ENCODE results near the gene ZFC3H1.

ZFC3H1 gene

GRCh38 chr12:71684081-71684480, 20.4 kb upstream of the ZFC3H1 start:
- DNase-seq (ENCODE audit: low read depth), result no peak

GRCh38 chr12:71683633-71684032, 20.0 kb upstream of the ZFC3H1 start:
- DNase-seq (ENCODE audit: low read depth), result no peak

- DNase-seq (ENCODE audit: low read depth), result no peak
Observed at GRCh38 chr12:71682466-71682865, 18.8 kb upstream of the ZFC3H1 start.

- DNase-seq (ENCODE audit: low read depth), result no peak
Observed at GRCh38 chr12:71671816-71672215, 8.2 kb upstream of the ZFC3H1 start.

- no peak for DNase-seq (ENCODE audit: low read depth)
Observed at GRCh38 chr12:71671311-71671710, 7.7 kb upstream of the ZFC3H1 start.

GRCh38 chr12:71666259-71666658, 2.6 kb upstream of the ZFC3H1 start:
- no peak for DNase-seq (ENCODE audit: low read depth)

GRCh38 chr12:71665090-71665463, 1.4 kb upstream of the ZFC3H1 start:
- DNase-seq (ENCODE audit: low read depth), result no peak

GRCh38 chr12:71664411-71665089, 902 bp upstream of the ZFC3H1 start:
- no peak for DNase-seq (ENCODE audit: low read depth)

GRCh38 chr12:71662849-71663560, 643 bp downstream of the ZFC3H1 start:
- DNase-seq (ENCODE audit: low read depth), result peak; percentile 66

GRCh38 chr12:71661977-71662530, 1.6 kb downstream of the ZFC3H1 start:
- DNase-seq (ENCODE audit: low read depth), result no peak

- no peak for DNase-seq (ENCODE audit: low read depth)
Observed at GRCh38 chr12:71656740-71657139, 6.9 kb downstream of the ZFC3H1 start.

- DNase-seq (ENCODE audit: low read depth), result no peak
Observed at GRCh38 chr12:71655907-71656306, 7.7 kb downstream of the ZFC3H1 start.

GRCh38 chr12:71655495-71655894, 8.2 kb downstream of the ZFC3H1 start:
- DNase-seq (ENCODE audit: low read depth), result no peak

GRCh38 chr12:71654200-71654599, 9.4 kb downstream of the ZFC3H1 start:
- no peak for DNase-seq (ENCODE audit: low read depth)

GRCh38 chr12:71653137-71653536, 10.5 kb downstream of the ZFC3H1 start:
- DNase-seq (ENCODE audit: low read depth), result no peak

- no peak for DNase-seq (ENCODE audit: low read depth)
Observed at GRCh38 chr12:71652656-71653055, 11.0 kb downstream of the ZFC3H1 start.

- DNase-seq (ENCODE audit: low read depth), result no peak
Observed at GRCh38 chr12:71649401-71649800, 14.2 kb downstream of the ZFC3H1 start.

- DNase-seq (ENCODE audit: low read depth), result no peak
Observed at GRCh38 chr12:71648537-71648936, 15.1 kb downstream of the ZFC3H1 start.

GRCh38 chr12:71646512-71646911, 17.1 kb downstream of the ZFC3H1 start:
- DNase-seq (ENCODE audit: low read depth), result no peak

GRCh38 chr12:71645268-71645667, 18.4 kb downstream of the ZFC3H1 start:
- no peak for DNase-seq (ENCODE audit: low read depth)

GRCh38 chr12:71642264-71642663, 21.4 kb downstream of the ZFC3H1 start:
- DNase-seq (ENCODE audit: low read depth), result no peak

GRCh38 chr12:71641390-71641789, 22.3 kb downstream of the ZFC3H1 start:
- no peak for DNase-seq (ENCODE audit: low read depth)

- DNase-seq (ENCODE audit: low read depth), result no peak
Observed at GRCh38 chr12:71640316-71640715, 23.3 kb downstream of the ZFC3H1 start.

- no peak for DNase-seq (ENCODE audit: low read depth)
Observed at GRCh38 chr12:71639341-71639760, 24.3 kb downstream of the ZFC3H1 start.

Data from activated T-cell treated with anti-CD3 and anti-CD28 coated beads for 48 hours (primary cell).